ENCODE results near the gene ARID3A. TPM values are rescaled to one million over a fixed set of nuclear protein-coding genes. Genes with fewer than 3 reads are reported as not detected.
A peak's percentile ranks its signal among the peaks of the same experiment; 100 is the strongest.

ARID3A gene
- total RNA-seq, 1 experiment from 2014 or later: 239 TPM

DNA sequence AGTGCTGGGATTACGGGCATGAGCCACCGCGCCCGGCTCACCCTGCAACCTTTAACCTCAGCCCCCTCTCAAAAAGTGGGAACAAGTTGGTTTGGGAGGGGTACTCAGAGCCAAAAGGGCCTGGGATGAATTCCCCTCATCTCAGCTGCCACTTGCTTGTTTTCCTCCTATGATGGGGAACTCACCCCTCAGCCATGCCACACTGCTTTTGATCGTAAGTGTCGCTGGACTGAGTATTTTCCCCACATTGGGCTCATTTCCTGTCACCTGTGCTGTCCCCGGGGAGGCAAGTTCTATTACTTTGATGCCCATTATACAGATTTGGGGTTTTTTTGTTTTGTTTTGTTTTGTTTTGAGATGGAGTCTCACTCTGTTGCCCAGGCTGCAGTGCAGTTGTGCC is 19.4 kb upstream of the ARID3A start:
- Histone ChIP-seq H3K4me3 (ENCODE audit: low read depth, low read length) (no peak overlapping the region), H3K9me3 (no peaks in the 10 kb centered on the region), H3K4me1 (no peaks in the 10 kb centered on the region; the same call in 1 of the 2 replicates), H3K27me3 (replicated peaks; ENCODE audit: control insufficient read depth, insufficient read depth, low read length) (no peaks in the 10 kb centered on the region), H3K36me3 (ENCODE audit: control insufficient read depth, insufficient read depth, low read length) (no peaks in the 10 kb centered on the region)
- TF ChIP-seq CTCF (IDR thresholded peaks at IDR 0.05; ENCODE audit: insufficient read depth in 1 of 2, low read depth in 1 of 2, low read length in 1 of 2, severe bottlenecking in 1 of 2, unreplicated experiment in 1 of 2): no peak
- H3K4me1 Mint-ChIP-seq (ENCODE audit: low read depth, unreplicated experiment): peaks cover 7% of the 10 kb centered on the region
- no peak overlapping the region for H3K4me3 Mint-ChIP-seq (ENCODE audit: unreplicated experiment)
- POLR2A ChIA-PET: no interaction called here
- no TSS peak for BruUV-seq (replicated peaks)
- no peak for DNase-seq
- no peaks in the 10 kb centered on the region for H3K9me3 Mint-ChIP-seq (ENCODE audit: unreplicated experiment)
- CTCF ChIA-PET: no interaction called here
- intact Hi-C loops (cut with micrococcal nuclease; ENCODE audit: unreplicated experiment): no loop called here
- H3K36me3 Mint-ChIP-seq (ENCODE audit: insufficient read depth, unreplicated experiment): peaks cover 20% of the 10 kb centered on the region
- H3K27me3 Mint-ChIP-seq (ENCODE audit: insufficient read depth, unreplicated experiment): no peaks in the 10 kb centered on the region
- H3K27ac Mint-ChIP-seq (ENCODE audit: unreplicated experiment): no peak overlapping the region

DNA sequence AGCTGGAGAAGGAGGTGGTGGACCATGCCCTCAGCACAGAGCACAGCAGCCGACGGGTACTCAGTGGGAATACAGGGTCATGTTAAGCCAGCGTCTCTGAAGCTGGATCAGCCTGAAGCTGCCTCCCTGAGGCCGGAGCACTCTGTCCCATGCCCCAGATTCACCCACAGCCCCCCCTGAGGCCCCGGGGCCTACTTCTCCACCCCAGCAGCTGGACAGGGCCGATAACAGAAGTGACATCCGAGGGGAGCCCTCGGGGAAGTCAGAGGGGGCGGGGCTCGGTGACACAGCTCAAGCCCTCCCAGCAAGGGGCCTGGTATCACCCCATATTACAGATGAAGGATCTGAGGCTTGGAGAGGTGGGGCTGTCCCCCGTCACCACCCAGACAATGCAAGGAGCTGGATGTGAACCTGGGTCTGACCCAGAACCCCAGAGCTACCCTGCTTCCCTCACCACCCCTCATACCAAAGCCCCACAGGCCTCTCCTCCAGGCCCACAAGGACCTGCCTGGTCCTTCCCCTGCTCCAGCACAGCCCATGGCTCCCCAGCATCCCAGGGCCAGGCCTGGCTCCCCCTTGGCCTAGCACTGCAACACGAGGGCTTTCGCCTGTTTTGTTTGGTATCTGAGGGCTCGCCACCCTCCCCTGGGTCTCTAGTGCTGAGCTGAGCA is 18.5 kb upstream of the ARID3A start:
- Mint-ChIP-seq H3K4me3 (ENCODE audit: unreplicated experiment) (no peak overlapping the region), H3K4me1 (ENCODE audit: low read depth, unreplicated experiment) (peaks cover 7% of the 10 kb centered on the region), H3K27ac (ENCODE audit: unreplicated experiment) (no peak overlapping the region), H3K9me3 (ENCODE audit: unreplicated experiment) (no peaks in the 10 kb centered on the region), H3K36me3 (ENCODE audit: insufficient read depth, unreplicated experiment) (peaks cover 12% of the 10 kb centered on the region), H3K27me3 (ENCODE audit: insufficient read depth, unreplicated experiment) (no peaks in the 10 kb centered on the region)
- ChIA-PET POLR2A (no interaction called here), CTCF (no interaction called here)
- H3K4me3 ChIP-seq (ENCODE audit: low read depth, low read length): no peak overlapping the region
- intact Hi-C loops (cut with micrococcal nuclease; ENCODE audit: unreplicated experiment): no loop called here
- H3K36me3 ChIP-seq (ENCODE audit: control insufficient read depth, insufficient read depth, low read length): no peaks in the 10 kb centered on the region
- no peak for TF ChIP-seq CTCF (IDR thresholded peaks at IDR 0.05; ENCODE audit: insufficient read depth in 1 of 2, low read depth in 1 of 2, low read length in 1 of 2, severe bottlenecking in 1 of 2, unreplicated experiment in 1 of 2)
- no peaks in the 10 kb centered on the region for H3K27me3 ChIP-seq (replicated peaks; ENCODE audit: control insufficient read depth, insufficient read depth, low read length)
- no peaks in the 10 kb centered on the region for H3K9me3 ChIP-seq
- BruUV-seq (replicated peaks): no TSS peak
- H3K4me1 ChIP-seq: no peaks in the 10 kb centered on the region; the same call in 1 of the 2 replicates
- no peak for DNase-seq

DNA sequence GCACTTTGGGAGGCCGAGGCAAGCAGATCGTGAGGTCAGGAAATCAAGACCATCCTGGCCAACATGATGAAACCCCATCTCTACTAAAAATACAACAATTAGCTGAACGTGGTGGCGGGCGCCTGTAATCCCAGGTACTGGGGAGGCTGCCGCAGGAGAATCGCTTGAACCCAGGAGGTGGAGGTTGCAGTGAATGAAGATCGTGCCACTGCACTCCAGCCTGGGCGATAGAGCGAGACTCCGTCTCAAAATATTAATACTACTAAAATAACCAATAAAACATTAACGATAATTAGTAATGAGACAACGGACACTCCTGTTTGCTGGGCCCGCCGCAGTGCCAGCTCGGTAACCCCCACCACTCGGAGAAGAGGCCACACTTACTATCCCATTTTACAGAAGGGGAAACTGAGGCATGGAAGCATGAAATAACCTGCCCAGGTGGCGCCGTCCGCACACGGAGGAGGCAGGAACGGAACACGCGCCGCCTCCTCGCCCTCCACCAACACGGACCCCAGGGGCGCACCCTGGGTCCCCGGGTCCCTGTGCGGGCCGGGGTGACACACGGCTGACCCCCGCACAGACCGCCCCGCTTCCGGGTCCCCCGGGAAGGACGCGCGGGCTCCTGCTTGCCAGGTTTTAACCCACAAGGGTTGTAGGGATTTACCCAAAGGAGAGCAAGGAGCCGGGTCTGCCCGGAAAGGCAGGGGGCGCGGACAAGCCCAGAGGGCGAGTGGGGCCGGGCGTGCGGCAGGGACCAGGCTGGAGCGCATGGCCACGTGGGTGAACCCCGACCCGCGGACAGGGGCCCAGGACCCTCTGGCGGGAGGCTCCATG is 14.4 kb upstream of the ARID3A start:
- H3K36me3 Mint-ChIP-seq (ENCODE audit: insufficient read depth, unreplicated experiment): peaks cover 12% of the 10 kb centered on the region
- H3K4me3 ChIP-seq (ENCODE audit: low read depth, low read length): no peak overlapping the region
- H3K9me3 Mint-ChIP-seq (ENCODE audit: unreplicated experiment): no peaks in the 10 kb centered on the region
- no peaks in the 10 kb centered on the region for H3K9me3 ChIP-seq
- no peaks in the 10 kb centered on the region for H3K36me3 ChIP-seq (ENCODE audit: control insufficient read depth, insufficient read depth, low read length)
- H3K27me3 ChIP-seq (replicated peaks; ENCODE audit: control insufficient read depth, insufficient read depth, low read length): no peaks in the 10 kb centered on the region
- TF ChIP-seq CTCF (IDR thresholded peaks at IDR 0.05; ENCODE audit: insufficient read depth in 1 of 2, low read depth in 1 of 2, low read length in 1 of 2, severe bottlenecking in 1 of 2, unreplicated experiment in 1 of 2): no peak
- CTCF ChIA-PET: no interaction called here
- no peak for DNase-seq
- no TSS peak for BruUV-seq (replicated peaks)
- H3K27ac Mint-ChIP-seq (ENCODE audit: unreplicated experiment): no peak overlapping the region
- H3K27me3 Mint-ChIP-seq (ENCODE audit: insufficient read depth, unreplicated experiment): no peaks in the 10 kb centered on the region
- intact Hi-C loops (cut with micrococcal nuclease; ENCODE audit: unreplicated experiment): no loop called here
- peaks cover 7% of the 10 kb centered on the region for H3K4me1 Mint-ChIP-seq (ENCODE audit: low read depth, unreplicated experiment)
- peak overlapping the region; percentile 49 for H3K4me3 Mint-ChIP-seq (ENCODE audit: unreplicated experiment)
- POLR2A ChIA-PET: no interaction called here
- H3K4me1 ChIP-seq: no peaks in the 10 kb centered on the region; the same call in 1 of the 2 replicates
